ENCODE data around the gene NFYA. TPM values are rescaled to one million over a fixed set of nuclear protein-coding genes. Genes with fewer than 3 reads are reported as not detected.

The NFYA gene
- total and polyA plus RNA-seq, 2 of the 13 experiments (the other 11 are each of a cell fraction or from before 2014, with no cell fraction given), result 16.0 to 22.9 TPM

GRCh38 chr6:41040101-41040939 is 32.5 kb upstream of the NFYA start (continued):
- TF ChIP-seq NCOA1 (CRISPR knock-in tag; IDR thresholded peaks at IDR 0.05) (no peak), ZBTB37 (CRISPR knock-in tag; IDR thresholded peaks at IDR 0.05) (0 out of 2 replicates have a peak, but pooled peaks have one; percentile 81), PRDM4 (CRISPR knock-in tag; IDR thresholded peaks at IDR 0.05; ENCODE audit: borderline replicate concordance) (no peak), CENPT (CRISPR knock-in tag; IDR thresholded peaks at IDR 0.05; ENCODE audit: low read depth) (no peak), RORA (CRISPR knock-in tag; IDR thresholded peaks at IDR 0.05) (no peak), MTF2 (CRISPR knock-in tag; IDR thresholded peaks at IDR 0.05; ENCODE audit: borderline replicate concordance) (no peak), HOXD1 (CRISPR knock-in tag; IDR thresholded peaks at IDR 0.05) (no peak), ZNF530 (CRISPR knock-in tag; IDR thresholded peaks at IDR 0.05; ENCODE audit: low read depth) (no peak), RARG (CRISPR knock-in tag; IDR thresholded peaks at IDR 0.05; ENCODE audit: low read depth) (no peak), SAP130 (CRISPR knock-in tag; IDR thresholded peaks at IDR 0.05; ENCODE audit: low read depth) (peak; percentile 92), FOXK1 (CRISPR knock-in tag; IDR thresholded peaks at IDR 0.05; ENCODE audit: borderline replicate concordance, low read depth) (0 out of 2 replicates have a peak, but pooled peaks have one; percentile 37)
- TF ChIP-seq, protein P1, sequence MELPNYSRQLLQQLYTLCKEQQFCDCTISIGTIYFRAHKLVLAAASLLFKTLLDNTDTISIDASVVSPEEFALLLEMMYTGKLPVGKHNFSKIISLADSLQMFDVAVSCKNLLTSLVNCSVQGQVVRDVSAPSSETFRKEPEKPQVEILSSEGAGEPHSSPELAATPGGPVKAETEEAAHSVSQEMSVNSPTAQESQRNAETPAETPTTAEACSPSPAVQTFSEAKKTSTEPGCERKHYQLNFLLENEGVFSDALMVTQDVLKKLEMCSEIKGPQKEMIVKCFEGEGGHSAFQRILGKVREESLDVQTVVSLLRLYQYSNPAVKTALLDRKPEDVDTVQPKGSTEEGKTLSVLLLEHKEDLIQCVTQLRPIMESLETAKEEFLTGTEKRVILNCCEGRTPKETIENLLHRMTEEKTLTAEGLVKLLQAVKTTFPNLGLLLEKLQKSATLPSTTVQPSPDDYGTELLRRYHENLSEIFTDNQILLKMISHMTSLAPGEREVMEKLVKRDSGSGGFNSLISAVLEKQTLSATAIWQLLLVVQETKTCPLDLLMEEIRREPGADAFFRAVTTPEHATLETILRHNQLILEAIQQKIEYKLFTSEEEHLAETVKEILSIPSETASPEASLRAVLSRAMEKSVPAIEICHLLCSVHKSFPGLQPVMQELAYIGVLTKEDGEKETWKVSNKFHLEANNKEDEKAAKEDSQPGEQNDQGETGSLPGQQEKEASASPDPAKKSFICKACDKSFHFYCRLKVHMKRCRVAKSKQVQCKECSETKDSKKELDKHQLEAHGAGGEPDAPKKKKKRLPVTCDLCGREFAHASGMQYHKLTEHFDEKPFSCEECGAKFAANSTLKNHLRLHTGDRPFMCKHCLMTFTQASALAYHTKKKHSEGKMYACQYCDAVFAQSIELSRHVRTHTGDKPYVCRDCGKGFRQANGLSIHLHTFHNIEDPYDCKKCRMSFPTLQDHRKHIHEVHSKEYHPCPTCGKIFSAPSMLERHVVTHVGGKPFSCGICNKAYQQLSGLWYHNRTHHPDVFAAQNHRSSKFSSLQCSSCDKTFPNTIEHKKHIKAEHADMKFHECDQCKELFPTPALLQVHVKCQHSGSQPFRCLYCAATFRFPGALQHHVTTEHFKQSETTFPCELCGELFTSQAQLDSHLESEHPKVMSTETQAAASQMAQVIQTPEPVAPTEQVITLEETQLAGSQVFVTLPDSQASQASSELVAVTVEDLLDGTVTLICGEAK (IDR thresholded peaks at IDR 0.05), result no peak
- TF ChIP-seq, protein P1 (CRISPR knock-in tag; IDR thresholded peaks at IDR 0.05), result peak; percentile 78; the same call in 1 of the 2 replicates
- TF ChIP-seq, protein P2, sequence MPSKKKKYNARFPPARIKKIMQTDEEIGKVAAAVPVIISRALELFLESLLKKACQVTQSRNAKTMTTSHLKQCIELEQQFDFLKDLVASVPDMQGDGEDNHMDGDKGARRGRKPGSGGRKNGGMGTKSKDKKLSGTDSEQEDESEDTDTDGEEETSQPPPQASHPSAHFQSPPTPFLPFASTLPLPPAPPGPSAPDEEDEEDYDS (CRISPR knock-in tag; IDR thresholded peaks at IDR 0.05), result peak; percentile 82
- TF ChIP-seq, protein P3, sequence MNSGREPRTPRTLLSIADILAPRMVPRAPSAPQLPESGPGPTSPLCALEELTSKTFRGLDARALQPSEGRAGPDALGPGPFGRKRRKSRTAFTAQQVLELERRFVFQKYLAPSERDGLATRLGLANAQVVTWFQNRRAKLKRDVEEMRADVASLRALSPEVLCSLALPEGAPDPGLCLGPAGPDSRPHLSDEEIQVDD (CRISPR knock-in tag; IDR thresholded peaks at IDR 0.05; ENCODE audit: borderline replicate concordance), result no peak
